GM21717 (cell line): Measurements from ENCODE around the gene SNAI3.
A peak's percentile ranks its signal among the peaks of the same experiment; 100 is the strongest.

Source experiments
- ATAC-seq: cut with Tn5 transposase; IDR thresholded peaks from one replicate; pipeline ENCODE4 v1.9.1; 2021; ENCODE audit warnings: mild to moderate bottlenecking, moderate library complexity; ENCODE audit not compliant: unreplicated experiment

The SNAI3 gene

GRCh38 chr16:88636488-88637265, 49.6 kb downstream of the SNAI3 start:
- ATAC-seq: no peak

- ATAC-seq: no peak
Measured at GRCh38 chr16:88635671-88636319, 50.5 kb downstream of the SNAI3 start.

- ATAC-seq: no peak
Measured at GRCh38 chr16:88634994-88635670, 51.2 kb downstream of the SNAI3 start.

- peak; percentile 34 for ATAC-seq
Measured at GRCh38 chr16:88634141-88634993, 51.9 kb downstream of the SNAI3 start.

- ATAC-seq: peak; percentile 27
Measured at GRCh38 chr16:88633684-88634140, 52.6 kb downstream of the SNAI3 start.

- ATAC-seq: no peak
Measured at GRCh38 chr16:88632587-88632930, 53.7 kb downstream of the SNAI3 start.

- no peak for ATAC-seq
Measured at GRCh38 chr16:88631920-88632586, 54.3 kb downstream of the SNAI3 start.

GRCh38 chr16:88631384-88631783, 54.9 kb downstream of the SNAI3 start:
- no peak for ATAC-seq

GRCh38 chr16:88630941-88631340, 55.4 kb downstream of the SNAI3 start:
- ATAC-seq: no peak

GRCh38 chr16:88630433-88630832, 55.9 kb downstream of the SNAI3 start:
- ATAC-seq: no peak

- no peak for ATAC-seq
Measured at GRCh38 chr16:88629835-88630234, 56.5 kb downstream of the SNAI3 start.

- no peak for ATAC-seq
Measured at GRCh38 chr16:88628512-88628974, 57.8 kb downstream of the SNAI3 start.
